ENCODE measurements around the gene ANKRD12.
"Not testable (repeated sequence)": the region's sequence is repeated elsewhere in the genome, so short reads cannot be mapped to it uniquely, and the experiment has no call there.

DNA sequence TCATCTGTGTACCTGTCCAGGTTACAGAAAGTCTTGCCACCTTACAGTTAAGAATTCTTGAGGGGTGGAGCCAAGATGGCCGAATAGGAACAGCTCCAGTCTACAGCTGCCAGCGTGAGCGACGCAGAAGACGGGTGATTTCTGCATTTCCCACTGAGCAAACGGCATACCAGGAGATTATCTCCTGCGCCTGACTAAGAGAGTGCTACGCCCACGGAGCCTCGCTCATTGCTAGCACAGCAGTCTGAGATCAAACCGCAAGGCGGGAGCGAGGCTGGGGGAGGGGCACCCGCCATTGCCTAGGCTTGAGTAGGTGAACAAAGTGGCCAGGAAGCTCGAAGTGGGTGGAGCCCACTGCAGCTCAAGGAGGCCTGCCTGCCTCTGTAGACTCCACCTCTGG is 128.2 kb downstream of the ANKRD12 start:
- TF ChIP-seq, protein P1, sequence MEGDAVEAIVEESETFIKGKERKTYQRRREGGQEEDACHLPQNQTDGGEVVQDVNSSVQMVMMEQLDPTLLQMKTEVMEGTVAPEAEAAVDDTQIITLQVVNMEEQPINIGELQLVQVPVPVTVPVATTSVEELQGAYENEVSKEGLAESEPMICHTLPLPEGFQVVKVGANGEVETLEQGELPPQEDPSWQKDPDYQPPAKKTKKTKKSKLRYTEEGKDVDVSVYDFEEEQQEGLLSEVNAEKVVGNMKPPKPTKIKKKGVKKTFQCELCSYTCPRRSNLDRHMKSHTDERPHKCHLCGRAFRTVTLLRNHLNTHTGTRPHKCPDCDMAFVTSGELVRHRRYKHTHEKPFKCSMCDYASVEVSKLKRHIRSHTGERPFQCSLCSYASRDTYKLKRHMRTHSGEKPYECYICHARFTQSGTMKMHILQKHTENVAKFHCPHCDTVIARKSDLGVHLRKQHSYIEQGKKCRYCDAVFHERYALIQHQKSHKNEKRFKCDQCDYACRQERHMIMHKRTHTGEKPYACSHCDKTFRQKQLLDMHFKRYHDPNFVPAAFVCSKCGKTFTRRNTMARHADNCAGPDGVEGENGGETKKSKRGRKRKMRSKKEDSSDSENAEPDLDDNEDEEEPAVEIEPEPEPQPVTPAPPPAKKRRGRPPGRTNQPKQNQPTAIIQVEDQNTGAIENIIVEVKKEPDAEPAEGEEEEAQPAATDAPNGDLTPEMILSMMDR (conservative IDR thresholded peaks at IDR 0.05), result not testable (repeated sequence)
- TF ChIP-seq EZH2 (IDR thresholded peaks at IDR 0.05; ENCODE audit: low read depth), result not testable (repeated sequence)

Data from PC-9 (cell line).